K562 (cell line): ENCODE results near the gene MYL12A. TPM values are rescaled to one million over a fixed set of nuclear protein-coding genes. Genes with fewer than 3 reads are reported as not detected.

ENCODE experiments used
- BCL6 ChIP-seq: fragments of 250-450 bp; sonication (Bioruptor Pico); IDR thresholded peaks from 2 replicates; pipeline ENCODE4 v1.4.0; 2020
- CEBPG ChIP-seq, 3 experiments: fragments of 200-800 bp in 1 of 3; sonication (Bioruptor generic) in 1 of 3; sonication (generic) in 1 of 3; formaldehyde crosslinking in 1 of 3; IDR thresholded peaks in 2 of 3; conservative IDR thresholded peaks in 1 of 3; 2 replicates each; pipeline versions ENCODE4 v1.6.1 to v1.8.0; 2016 to 2022; ENCODE audit warnings: missing compliant biosample characterization in 2 of 3, missing genetic modification characterization in 2 of 3, mild to moderate bottlenecking in 1 of 3, missing genetic modification reagents in 1 of 3
- KAT2B ChIP-seq: IDR thresholded peaks from one replicate; pipeline ENCODE4 v1.6.1; 2012; ENCODE audit warnings: low read depth, mild to moderate bottlenecking, control low read depth, inconsistent platforms, low read length, moderate library complexity
- PML ChIP-seq: IDR thresholded peaks from 2 replicates; pipeline ENCODE4 v1.6.1; 2012; ENCODE audit warnings: low read length, inconsistent platforms
- ZNF121 ChIP-seq: sonication (generic); formaldehyde crosslinking; conservative IDR thresholded peaks from 2 replicates; pipeline ENCODE4 v1.8.0; 2022; ENCODE audit warnings: missing genetic modification reagents
- ZSCAN32 ChIP-seq: fragments of 450-650 bp; formaldehyde crosslinking; IDR thresholded peaks from 2 replicates; pipeline ENCODE4 v1.4.0; 2020; ENCODE audit warnings: mild to moderate bottlenecking, moderate library complexity
- polyA plus RNA-seq, 8 experiments: library from polyadenylated mRNA; depleted of rRNA in 4 of 8; stranded (reverse) in 5 of 8; unstranded in 3 of 8; fragments of >200 nt; fragmentation: Nextera tagmentation in 2 of 8; fragmentation: Illumina TruSeq in 1 of 8; extraction: Ambion mirVana in 2 of 8; extraction: Trizol in 1 of 8; gene quantifications; 2 replicates each; pipeline versions ENCODE4 v1.2.1 to v1.2.3, GENCODE V29; 2011 to 2014; ENCODE audit warnings: inconsistent platforms in 1 of 8, missing spikeins in 1 of 8
- total RNA-seq, 7 experiments: library from RNA; depleted of rRNA in 6 of 7; stranded (reverse); fragments of >200 nt in 6 of 7; fragmentation: Illumina TruSeq in 2 of 7; extraction: Trizol in 2 of 7; gene quantifications; 2 replicates each; pipeline versions ENCODE4 v1.2.1 to v1.2.3, GENCODE V29; 2011 to 2021; ENCODE audit warnings: low replicate concordance in 1 of 7
- TF ChIP-seq, protein P1 (sequence below): sonication (generic); formaldehyde crosslinking; IDR thresholded peaks from 2 replicates; pipeline ENCODE4 v1.8.1; 2023; ENCODE audit warnings: mild to moderate bottlenecking, missing genetic modification reagents
- TF ChIP-seq, protein P2 (sequence below), 2 experiments: fragments of 250-450 bp in 1 of 2; fragments of 450-650 bp in 1 of 2; sonication (Bioruptor Pico) in 1 of 2; IDR thresholded peaks; 2 replicates each; pipeline versions ENCODE4 v1.6.1 to v1.8.0; 2016 to 2021; ENCODE audit warnings: mild to moderate bottlenecking in 2 of 2, moderate library complexity in 2 of 2, missing compliant biosample characterization in 1 of 2, missing genetic modification characterization in 1 of 2
- TF ChIP-seq, protein P3 (sequence below): IDR thresholded peaks from 2 replicates; pipeline ENCODE4 v1.6.1; 2016; ENCODE audit warnings: missing genetic modification characterization, missing compliant biosample characterization
- TF ChIP-seq, protein P4 (sequence below): fragments of 200-600 bp; sonication (generic); IDR thresholded peaks from one replicate; pipeline ENCODE4 v1.6.1; 2012; ENCODE audit warnings: mild to moderate bottlenecking, low read depth, low read length, inconsistent platforms

The MYL12A gene
- total and polyA plus RNA-seq, 9 of the 15 experiments (the other 6 are each of a cell fraction or from before 2014, with no cell fraction given): 308 to 1,031 (median 559) TPM

DNA sequence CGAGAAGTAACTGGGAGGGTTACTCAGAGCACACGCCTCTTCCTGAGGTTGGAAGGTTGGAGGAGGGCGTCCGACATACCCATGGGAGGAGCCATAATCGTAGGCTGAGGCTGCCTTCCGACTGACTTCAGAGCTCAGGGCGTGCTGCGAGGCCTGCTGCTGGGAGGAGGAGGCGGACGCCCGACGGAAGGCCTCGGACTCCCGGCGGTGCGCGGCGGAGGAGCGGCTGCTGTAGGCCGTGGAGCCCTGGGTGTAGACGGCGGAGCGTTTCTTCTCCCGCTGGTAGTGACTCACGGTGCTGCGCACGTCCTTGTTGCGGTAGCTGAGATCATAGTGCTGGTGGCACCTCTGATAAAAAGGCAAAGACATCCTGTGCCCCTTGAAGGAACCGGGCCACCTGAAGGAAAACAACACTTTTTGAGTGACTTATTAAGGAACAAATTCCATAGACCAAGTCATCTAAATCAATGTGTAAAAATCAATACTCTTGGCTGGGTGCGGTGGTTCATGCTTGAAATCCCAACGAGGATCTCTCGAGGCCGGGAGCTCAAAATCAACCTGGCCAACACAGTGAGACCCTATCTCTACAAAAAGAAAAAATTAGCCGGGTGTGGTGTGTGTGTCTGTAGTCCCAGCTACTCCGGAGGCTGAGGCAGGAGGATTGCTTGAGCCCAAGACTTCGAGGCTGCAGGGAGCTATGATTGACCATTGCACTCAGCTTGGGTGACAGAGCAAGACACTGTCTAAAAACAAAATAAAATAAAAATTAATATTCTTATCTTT is 32.6 kb upstream of the MYL12A start (continued):
- TF ChIP-seq, protein P1, sequence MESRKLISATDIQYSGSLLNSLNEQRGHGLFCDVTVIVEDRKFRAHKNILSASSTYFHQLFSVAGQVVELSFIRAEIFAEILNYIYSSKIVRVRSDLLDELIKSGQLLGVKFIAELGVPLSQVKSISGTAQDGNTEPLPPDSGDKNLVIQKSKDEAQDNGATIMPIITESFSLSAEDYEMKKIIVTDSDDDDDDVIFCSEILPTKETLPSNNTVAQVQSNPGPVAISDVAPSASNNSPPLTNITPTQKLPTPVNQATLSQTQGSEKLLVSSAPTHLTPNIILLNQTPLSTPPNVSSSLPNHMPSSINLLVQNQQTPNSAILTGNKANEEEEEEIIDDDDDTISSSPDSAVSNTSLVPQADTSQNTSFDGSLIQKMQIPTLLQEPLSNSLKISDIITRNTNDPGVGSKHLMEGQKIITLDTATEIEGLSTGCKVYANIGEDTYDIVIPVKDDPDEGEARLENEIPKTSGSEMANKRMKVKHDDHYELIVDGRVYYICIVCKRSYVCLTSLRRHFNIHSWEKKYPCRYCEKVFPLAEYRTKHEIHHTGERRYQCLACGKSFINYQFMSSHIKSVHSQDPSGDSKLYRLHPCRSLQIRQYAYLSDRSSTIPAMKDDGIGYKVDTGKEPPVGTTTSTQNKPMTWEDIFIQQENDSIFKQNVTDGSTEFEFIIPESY (CRISPR knock-in tag): peak; percentile 81
- TF ChIP-seq, protein P2, sequence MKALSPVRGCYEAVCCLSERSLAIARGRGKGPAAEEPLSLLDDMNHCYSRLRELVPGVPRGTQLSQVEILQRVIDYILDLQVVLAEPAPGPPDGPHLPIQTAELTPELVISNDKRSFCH (CRISPR knock-in tag; IDR thresholded peaks at IDR 0.05): no peak
- TF ChIP-seq, protein P2 (tag; IDR thresholded peaks at IDR 0.05): no peak
- TF ChIP-seq ZSCAN32 (CRISPR knock-in tag): no peak
- TF ChIP-seq ZNF121 (CRISPR knock-in tag): peak; percentile 64
- TF ChIP-seq PML: no peak
- no peak for TF ChIP-seq BCL6 (CRISPR knock-in tag)
- TF ChIP-seq KAT2B: no peak
- TF ChIP-seq, protein P3, sequence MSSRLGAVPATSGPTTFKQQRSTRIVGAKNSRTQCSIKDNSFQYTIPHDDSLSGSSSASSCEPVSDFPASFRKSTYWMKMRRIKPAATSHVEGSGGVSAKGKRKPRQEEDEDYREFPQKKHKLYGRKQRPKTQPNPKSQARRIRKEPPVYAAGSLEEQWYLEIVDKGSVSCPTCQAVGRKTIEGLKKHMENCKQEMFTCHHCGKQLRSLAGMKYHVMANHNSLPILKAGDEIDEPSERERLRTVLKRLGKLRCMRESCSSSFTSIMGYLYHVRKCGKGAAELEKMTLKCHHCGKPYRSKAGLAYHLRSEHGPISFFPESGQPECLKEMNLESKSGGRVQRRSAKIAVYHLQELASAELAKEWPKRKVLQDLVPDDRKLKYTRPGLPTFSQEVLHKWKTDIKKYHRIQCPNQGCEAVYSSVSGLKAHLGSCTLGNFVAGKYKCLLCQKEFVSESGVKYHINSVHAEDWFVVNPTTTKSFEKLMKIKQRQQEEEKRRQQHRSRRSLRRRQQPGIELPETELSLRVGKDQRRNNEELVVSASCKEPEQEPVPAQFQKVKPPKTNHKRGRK (tag): no peak
- TF ChIP-seq, protein P4, sequence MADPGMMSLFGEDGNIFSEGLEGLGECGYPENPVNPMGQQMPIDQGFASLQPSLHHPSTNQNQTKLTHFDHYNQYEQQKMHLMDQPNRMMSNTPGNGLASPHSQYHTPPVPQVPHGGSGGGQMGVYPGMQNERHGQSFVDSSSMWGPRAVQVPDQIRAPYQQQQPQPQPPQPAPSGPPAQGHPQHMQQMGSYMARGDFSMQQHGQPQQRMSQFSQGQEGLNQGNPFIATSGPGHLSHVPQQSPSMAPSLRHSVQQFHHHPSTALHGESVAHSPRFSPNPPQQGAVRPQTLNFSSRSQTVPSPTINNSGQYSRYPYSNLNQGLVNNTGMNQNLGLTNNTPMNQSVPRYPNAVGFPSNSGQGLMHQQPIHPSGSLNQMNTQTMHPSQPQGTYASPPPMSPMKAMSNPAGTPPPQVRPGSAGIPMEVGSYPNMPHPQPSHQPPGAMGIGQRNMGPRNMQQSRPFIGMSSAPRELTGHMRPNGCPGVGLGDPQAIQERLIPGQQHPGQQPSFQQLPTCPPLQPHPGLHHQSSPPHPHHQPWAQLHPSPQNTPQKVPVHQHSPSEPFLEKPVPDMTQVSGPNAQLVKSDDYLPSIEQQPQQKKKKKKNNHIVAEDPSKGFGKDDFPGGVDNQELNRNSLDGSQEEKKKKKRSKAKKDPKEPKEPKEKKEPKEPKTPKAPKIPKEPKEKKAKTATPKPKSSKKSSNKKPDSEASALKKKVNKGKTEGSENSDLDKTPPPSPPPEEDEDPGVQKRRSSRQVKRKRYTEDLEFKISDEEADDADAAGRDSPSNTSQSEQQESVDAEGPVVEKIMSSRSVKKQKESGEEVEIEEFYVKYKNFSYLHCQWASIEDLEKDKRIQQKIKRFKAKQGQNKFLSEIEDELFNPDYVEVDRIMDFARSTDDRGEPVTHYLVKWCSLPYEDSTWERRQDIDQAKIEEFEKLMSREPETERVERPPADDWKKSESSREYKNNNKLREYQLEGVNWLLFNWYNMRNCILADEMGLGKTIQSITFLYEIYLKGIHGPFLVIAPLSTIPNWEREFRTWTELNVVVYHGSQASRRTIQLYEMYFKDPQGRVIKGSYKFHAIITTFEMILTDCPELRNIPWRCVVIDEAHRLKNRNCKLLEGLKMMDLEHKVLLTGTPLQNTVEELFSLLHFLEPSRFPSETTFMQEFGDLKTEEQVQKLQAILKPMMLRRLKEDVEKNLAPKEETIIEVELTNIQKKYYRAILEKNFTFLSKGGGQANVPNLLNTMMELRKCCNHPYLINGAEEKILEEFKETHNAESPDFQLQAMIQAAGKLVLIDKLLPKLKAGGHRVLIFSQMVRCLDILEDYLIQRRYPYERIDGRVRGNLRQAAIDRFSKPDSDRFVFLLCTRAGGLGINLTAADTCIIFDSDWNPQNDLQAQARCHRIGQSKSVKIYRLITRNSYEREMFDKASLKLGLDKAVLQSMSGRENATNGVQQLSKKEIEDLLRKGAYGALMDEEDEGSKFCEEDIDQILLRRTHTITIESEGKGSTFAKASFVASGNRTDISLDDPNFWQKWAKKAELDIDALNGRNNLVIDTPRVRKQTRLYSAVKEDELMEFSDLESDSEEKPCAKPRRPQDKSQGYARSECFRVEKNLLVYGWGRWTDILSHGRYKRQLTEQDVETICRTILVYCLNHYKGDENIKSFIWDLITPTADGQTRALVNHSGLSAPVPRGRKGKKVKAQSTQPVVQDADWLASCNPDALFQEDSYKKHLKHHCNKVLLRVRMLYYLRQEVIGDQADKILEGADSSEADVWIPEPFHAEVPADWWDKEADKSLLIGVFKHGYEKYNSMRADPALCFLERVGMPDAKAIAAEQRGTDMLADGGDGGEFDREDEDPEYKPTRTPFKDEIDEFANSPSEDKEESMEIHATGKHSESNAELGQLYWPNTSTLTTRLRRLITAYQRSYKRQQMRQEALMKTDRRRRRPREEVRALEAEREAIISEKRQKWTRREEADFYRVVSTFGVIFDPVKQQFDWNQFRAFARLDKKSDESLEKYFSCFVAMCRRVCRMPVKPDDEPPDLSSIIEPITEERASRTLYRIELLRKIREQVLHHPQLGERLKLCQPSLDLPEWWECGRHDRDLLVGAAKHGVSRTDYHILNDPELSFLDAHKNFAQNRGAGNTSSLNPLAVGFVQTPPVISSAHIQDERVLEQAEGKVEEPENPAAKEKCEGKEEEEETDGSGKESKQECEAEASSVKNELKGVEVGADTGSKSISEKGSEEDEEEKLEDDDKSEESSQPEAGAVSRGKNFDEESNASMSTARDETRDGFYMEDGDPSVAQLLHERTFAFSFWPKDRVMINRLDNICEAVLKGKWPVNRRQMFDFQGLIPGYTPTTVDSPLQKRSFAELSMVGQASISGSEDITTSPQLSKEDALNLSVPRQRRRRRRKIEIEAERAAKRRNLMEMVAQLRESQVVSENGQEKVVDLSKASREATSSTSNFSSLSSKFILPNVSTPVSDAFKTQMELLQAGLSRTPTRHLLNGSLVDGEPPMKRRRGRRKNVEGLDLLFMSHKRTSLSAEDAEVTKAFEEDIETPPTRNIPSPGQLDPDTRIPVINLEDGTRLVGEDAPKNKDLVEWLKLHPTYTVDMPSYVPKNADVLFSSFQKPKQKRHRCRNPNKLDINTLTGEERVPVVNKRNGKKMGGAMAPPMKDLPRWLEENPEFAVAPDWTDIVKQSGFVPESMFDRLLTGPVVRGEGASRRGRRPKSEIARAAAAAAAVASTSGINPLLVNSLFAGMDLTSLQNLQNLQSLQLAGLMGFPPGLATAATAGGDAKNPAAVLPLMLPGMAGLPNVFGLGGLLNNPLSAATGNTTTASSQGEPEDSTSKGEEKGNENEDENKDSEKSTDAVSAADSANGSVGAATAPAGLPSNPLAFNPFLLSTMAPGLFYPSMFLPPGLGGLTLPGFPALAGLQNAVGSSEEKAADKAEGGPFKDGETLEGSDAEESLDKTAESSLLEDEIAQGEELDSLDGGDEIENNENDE: no peak
- no peak for TF ChIP-seq CEBPG (CRISPR knock-in tag; IDR thresholded peaks at IDR 0.05)
- no peak for TF ChIP-seq CEBPG (tag; conservative IDR thresholded peaks at IDR 0.05 in 1 of 2, IDR thresholded peaks at IDR 0.05 in 1 of 2)
